Stimulated activated CD8-positive, alpha-beta memory T cell treated with anti-CD3 and anti-CD28 coated beads, Interleukin-7, amount 100 ng/mL, for 1 hour (primary cell): ENCODE data around the gene ACVR2B.

Source experiments
- DNase-seq, 2 donors: peaks; one replicate each; pipeline ENCODE4 v3.0.0-alpha.2; 2020; ENCODE audit warnings: low read depth in 2 of 2

ACVR2B gene

GRCh38 chr3:38533285-38533976 lies 79.7 kb downstream of the ACVR2B start:
- no peak for DNase-seq

- no peak for DNase-seq
These were observed 80.5 kb downstream of the ACVR2B start for GRCh38 chr3:38534180-38534579.

- DNase-seq, result no peak
These were observed 80.9 kb downstream of the ACVR2B start for GRCh38 chr3:38534604-38535003.

- DNase-seq, result no peak
These were observed 83.0 kb downstream of the ACVR2B start for GRCh38 chr3:38536671-38537070.

GRCh38 chr3:38538773-38539353 lies 85.2 kb downstream of the ACVR2B start:
- no peak for DNase-seq

- no peak for DNase-seq
These were observed 88.1 kb downstream of the ACVR2B start for GRCh38 chr3:38541806-38542205.
